22Rv1 (cell line): ENCODE data around the gene U2AF2.

Experiments used
- H3K27ac ChIP-seq: fragments of 450-650 bp; 2 replicates; pipeline ENCODE4 v1.5.1; 2017
- CTCF ChIP-seq: fragments of 450-650 bp; IDR thresholded peaks from 2 replicates; pipeline ENCODE4 v1.5.1; 2017; ENCODE audit warnings: mild to moderate bottlenecking
- ZFX ChIP-seq: fragments of 450-650 bp; IDR thresholded peaks from 2 replicates; pipeline ENCODE4 v1.6.1; 2017; ENCODE audit warnings: antibody characterized with exemption, borderline replicate concordance

U2AF2 gene

DNA sequence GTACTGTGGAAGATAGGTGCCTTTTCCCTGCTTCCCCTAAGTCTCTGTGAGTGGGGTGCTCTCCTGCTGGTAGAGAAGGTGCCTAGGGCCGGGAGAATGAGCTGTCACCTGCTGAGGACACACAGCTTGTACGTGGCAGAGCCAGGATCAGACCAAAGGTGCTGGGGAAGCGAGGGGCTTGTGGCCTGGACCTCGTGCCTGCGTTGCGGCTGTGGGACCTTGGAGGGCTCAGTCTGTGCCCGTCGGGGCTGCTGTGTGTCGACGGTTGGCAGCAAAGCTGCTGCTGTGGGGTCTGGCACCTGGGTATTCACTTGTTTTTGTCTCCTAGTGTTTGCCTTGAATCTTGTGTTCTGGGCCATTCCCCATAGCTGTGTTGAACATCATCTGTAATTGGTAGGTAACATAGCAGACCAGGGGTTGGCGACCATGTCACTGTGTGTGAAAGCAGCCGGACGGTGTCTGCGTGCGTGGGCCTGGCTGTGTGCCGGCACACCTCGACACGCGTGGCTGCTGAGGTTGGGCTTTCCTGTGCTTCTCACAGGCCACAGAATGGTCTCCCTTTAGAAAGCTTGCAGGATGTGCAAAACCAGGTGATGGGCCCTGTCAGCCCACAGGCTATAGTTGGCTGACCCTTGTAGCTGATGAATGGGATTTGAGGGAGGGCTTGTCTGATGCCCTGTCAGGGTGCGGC is 9.2 kb downstream of the U2AF2 start:
- no peak overlapping the region for H3K27ac ChIP-seq
- TF ChIP-seq ZFX: no peak

- no peak for TF ChIP-seq ZFX
- TF ChIP-seq CTCF: no peak
- H3K27ac ChIP-seq: no peak overlapping the region
Measured at GRCh38 chr19:55666343-55667005, 11.6 kb downstream of the U2AF2 start.

GRCh38 chr19:55667006-55667381 is 12.2 kb downstream of the U2AF2 start:
- no peak overlapping the region for H3K27ac ChIP-seq
- TF ChIP-seq ZFX: no peak
- no peak for TF ChIP-seq CTCF

DNA sequence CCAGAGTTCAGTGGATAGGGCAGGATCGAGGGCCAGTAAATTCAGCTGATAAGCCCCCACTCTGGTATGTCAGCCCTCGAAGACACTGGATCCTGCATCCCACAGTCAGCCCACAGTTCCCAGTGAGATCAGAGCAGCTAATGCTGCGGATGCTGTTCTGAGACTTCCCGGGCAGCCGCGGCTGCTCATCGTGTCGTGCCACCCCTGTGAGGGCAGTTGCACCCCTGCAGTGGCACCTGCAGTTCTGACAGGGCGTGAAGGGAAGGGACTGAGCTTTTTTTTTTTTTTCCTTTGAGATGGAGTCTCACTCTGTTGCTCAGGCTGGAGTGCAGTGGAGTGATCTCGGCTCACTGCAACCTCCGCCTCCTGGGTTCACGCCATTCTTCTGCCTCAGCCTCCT is 12.7 kb downstream of the U2AF2 start:
- no peak overlapping the region for H3K27ac ChIP-seq
- no peak for TF ChIP-seq CTCF
- no peak for TF ChIP-seq ZFX

- TF ChIP-seq ZFX: no peak
- TF ChIP-seq CTCF: no peak
- no peak overlapping the region for H3K27ac ChIP-seq
Measured at GRCh38 chr19:55667958-55668357, 13.1 kb downstream of the U2AF2 start.

DNA sequence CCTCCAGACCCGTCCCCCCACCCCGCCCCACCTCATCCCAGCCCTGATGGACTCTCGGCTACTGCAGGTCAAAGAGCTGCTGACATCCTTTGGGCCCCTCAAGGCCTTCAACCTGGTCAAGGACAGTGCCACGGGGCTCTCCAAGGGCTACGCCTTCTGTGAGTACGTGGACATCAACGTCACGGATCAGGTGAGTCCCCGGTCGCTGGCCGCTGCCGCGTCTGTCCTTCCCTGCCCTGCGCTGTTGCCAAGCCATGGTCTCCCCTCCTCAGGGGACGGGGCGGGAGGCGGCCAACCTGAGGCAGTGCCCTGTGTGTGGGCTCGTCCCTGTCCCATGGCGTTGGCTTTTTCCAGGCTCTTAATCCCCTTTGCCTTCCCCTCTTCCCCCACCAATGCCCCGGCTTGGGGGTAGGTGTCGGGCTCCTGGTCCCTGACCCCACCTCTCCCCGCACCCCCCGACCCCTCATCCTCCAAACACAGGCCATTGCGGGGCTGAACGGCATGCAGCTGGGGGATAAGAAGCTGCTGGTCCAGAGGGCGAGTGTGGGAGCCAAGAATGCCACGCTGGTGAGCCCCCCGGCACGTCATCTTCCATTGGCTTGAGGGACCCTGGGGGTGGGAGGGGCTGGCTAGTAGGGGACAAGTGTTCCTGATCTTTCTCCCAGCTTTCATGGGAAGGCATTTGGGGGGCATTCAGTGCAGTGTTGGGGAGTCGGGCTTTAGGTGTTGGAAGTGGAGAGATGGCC is 13.9 kb downstream of the U2AF2 start:
- TF ChIP-seq CTCF (no peak), ZFX (no peak)
- H3K27ac ChIP-seq: no peak overlapping the region

- TF ChIP-seq CTCF (no peak), ZFX (no peak)
- H3K27ac ChIP-seq: no peak overlapping the region
Measured at GRCh38 chr19:55669418-55670279, 14.8 kb downstream of the U2AF2 start.
